ENCODE results near the gene TYMS.
A peak's percentile ranks its signal among the peaks of the same experiment; 100 is the strongest.

The TYMS gene

DNA sequence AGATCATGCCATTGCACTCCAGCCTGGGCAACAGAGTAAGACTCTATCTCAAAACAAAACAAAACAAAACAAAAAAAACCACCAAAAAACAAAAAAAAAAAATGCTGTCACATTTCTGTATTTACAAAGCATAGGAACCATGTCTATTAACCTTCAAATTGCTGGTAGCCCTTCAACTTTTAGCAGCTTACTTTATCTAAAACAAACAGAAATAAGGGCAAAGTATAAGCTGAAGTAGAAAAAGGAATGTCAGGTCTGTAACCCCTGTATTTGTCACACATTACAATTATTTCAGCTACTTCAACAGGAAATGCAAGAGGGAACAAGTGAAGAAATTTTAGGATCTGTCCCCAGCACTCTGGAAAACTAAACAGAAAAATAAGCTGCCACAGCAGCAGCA is 25.4 kb downstream of the TYMS start:
- no peaks in the 10 kb centered on the region for H4K20me1 ChIP-seq (ENCODE audit: insufficient read depth, low read length, poor library complexity, severe bottlenecking)
- peak overlapping the region; percentile 25 for H3K4me2 ChIP-seq (ENCODE audit: low read depth, low read length, poor library complexity, severe bottlenecking)
- H3K9me3 ChIP-seq (ENCODE audit: insufficient read depth, low read depth, low read length), result no peaks in the 10 kb centered on the region
- peak overlapping the region; percentile 61; the same call in 1 of the 2 replicates for H2AFZ ChIP-seq (ENCODE audit: low read length)
- H3K9me2 ChIP-seq (replicated peaks; ENCODE audit: low read depth, low read length), result no peaks in the 10 kb centered on the region
- no peaks in the 10 kb centered on the region for H3K79me2 ChIP-seq (ENCODE audit: insufficient read depth, low read length)
- peaks cover 64% of the 10 kb centered on the region for H3K4me1 ChIP-seq (ENCODE audit: insufficient read depth, low read length, poor library complexity, severe bottlenecking)
- no peak overlapping the region for H3K4me3 ChIP-seq (ENCODE audit: low read length, poor library complexity, severe bottlenecking)
- H3K36me3 ChIP-seq (ENCODE audit: insufficient read depth, low read length), result no peaks in the 10 kb centered on the region
- peak overlapping the region; percentile 58 for H3K9ac ChIP-seq (ENCODE audit: low read depth, low read length, poor library complexity, severe bottlenecking)
- H3K27me3 ChIP-seq (ENCODE audit: insufficient read depth, low read length, poor library complexity, severe bottlenecking), result no peaks in the 10 kb centered on the region
- H3F3A ChIP-seq (ENCODE audit: low read depth), result peaks cover 6% of the 10 kb centered on the region; the same call in 1 of the 2 replicates
- TF ChIP-seq, protein P1, sequence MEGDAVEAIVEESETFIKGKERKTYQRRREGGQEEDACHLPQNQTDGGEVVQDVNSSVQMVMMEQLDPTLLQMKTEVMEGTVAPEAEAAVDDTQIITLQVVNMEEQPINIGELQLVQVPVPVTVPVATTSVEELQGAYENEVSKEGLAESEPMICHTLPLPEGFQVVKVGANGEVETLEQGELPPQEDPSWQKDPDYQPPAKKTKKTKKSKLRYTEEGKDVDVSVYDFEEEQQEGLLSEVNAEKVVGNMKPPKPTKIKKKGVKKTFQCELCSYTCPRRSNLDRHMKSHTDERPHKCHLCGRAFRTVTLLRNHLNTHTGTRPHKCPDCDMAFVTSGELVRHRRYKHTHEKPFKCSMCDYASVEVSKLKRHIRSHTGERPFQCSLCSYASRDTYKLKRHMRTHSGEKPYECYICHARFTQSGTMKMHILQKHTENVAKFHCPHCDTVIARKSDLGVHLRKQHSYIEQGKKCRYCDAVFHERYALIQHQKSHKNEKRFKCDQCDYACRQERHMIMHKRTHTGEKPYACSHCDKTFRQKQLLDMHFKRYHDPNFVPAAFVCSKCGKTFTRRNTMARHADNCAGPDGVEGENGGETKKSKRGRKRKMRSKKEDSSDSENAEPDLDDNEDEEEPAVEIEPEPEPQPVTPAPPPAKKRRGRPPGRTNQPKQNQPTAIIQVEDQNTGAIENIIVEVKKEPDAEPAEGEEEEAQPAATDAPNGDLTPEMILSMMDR (conservative IDR thresholded peaks at IDR 0.05; ENCODE audit: low read length), result no peak
- TF ChIP-seq EZH2phosphoT487 (IDR thresholded peaks at IDR 0.05; ENCODE audit: borderline replicate concordance), result no peak

DNA sequence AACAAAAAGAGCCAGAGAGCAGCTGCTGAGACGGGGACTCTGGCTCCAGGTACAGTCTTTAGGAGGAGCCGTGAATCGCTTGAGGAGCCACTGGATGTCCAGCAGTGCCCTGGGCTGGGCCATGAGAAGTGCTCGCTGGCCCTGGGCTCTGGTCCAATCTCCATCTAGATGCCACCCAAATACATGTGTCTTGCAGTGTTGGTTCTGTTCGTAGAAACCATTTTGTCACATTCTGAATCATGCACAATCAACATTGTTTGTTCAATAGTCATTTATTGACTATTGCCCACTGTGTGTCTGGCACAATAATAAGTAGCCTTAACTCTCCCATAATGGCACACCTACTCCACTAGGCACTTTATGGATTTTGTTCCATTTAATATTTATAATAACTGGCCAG is 26.1 kb downstream of the TYMS start:
- Histone ChIP-seq H3K4me3 (ENCODE audit: low read length, poor library complexity, severe bottlenecking) (no peak overlapping the region), H3K36me3 (ENCODE audit: insufficient read depth, low read length) (no peaks in the 10 kb centered on the region), H3K4me2 (ENCODE audit: low read depth, low read length, poor library complexity, severe bottlenecking) (peak overlapping the region; percentile 25), H4K20me1 (ENCODE audit: insufficient read depth, low read length, poor library complexity, severe bottlenecking) (no peaks in the 10 kb centered on the region), H3K27me3 (ENCODE audit: insufficient read depth, low read length, poor library complexity, severe bottlenecking) (no peaks in the 10 kb centered on the region), H3K9me2 (replicated peaks; ENCODE audit: low read depth, low read length) (no peaks in the 10 kb centered on the region), H3F3A (ENCODE audit: low read depth) (peaks cover 6% of the 10 kb centered on the region; the same call in 1 of the 2 replicates), H2AFZ (ENCODE audit: low read length) (peak overlapping the region; percentile 61), H3K9me3 (ENCODE audit: insufficient read depth, low read depth, low read length) (no peaks in the 10 kb centered on the region), H3K4me1 (ENCODE audit: insufficient read depth, low read length, poor library complexity, severe bottlenecking) (peaks cover 59% of the 10 kb centered on the region), H3K9ac (ENCODE audit: low read depth, low read length, poor library complexity, severe bottlenecking) (peak overlapping the region; percentile 58), H3K79me2 (ENCODE audit: insufficient read depth, low read length) (no peaks in the 10 kb centered on the region)
- TF ChIP-seq, protein P1 (conservative IDR thresholded peaks at IDR 0.05; ENCODE audit: low read length), result no peak
- TF ChIP-seq EZH2phosphoT487 (IDR thresholded peaks at IDR 0.05; ENCODE audit: borderline replicate concordance), result no peak

DNA sequence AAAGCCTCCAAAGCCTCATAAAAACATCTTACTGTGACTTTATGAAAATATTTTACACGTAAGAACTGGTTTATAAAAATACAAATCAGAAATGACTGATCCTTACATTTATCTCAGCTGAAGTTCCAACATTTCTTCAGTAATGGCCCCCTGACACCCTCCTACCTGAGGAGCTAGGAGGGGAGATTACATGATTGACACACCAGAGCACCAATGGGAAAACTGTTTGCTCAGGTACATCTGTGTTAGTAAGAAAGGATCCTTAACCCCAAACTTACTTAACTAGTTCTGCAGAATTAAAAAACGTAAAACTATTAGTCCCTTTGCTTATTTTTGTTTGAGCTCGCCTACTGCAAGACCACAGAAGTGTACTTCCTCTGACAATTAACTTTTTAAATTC is 28.0 kb downstream of the TYMS start:
- Histone ChIP-seq H3K9me2 (replicated peaks; ENCODE audit: low read depth, low read length) (no peaks in the 10 kb centered on the region), H3F3A (ENCODE audit: low read depth) (peaks cover 6% of the 10 kb centered on the region; the same call in 1 of the 2 replicates), H3K79me2 (ENCODE audit: insufficient read depth, low read length) (no peaks in the 10 kb centered on the region), H3K9me3 (ENCODE audit: insufficient read depth, low read depth, low read length) (no peaks in the 10 kb centered on the region), H4K20me1 (ENCODE audit: insufficient read depth, low read length, poor library complexity, severe bottlenecking) (no peaks in the 10 kb centered on the region), H3K36me3 (ENCODE audit: insufficient read depth, low read length) (no peaks in the 10 kb centered on the region), H3K4me1 (ENCODE audit: insufficient read depth, low read length, poor library complexity, severe bottlenecking) (peaks cover 60% of the 10 kb centered on the region), H3K27me3 (ENCODE audit: insufficient read depth, low read length, poor library complexity, severe bottlenecking) (no peaks in the 10 kb centered on the region), H3K4me3 (ENCODE audit: low read length, poor library complexity, severe bottlenecking) (no peak overlapping the region), H3K4me2 (ENCODE audit: low read depth, low read length, poor library complexity, severe bottlenecking) (no peak overlapping the region), H3K9ac (ENCODE audit: low read depth, low read length, poor library complexity, severe bottlenecking) (no peak overlapping the region), H2AFZ (ENCODE audit: low read length) (no peak overlapping the region)
- no peak for TF ChIP-seq EZH2phosphoT487 (IDR thresholded peaks at IDR 0.05; ENCODE audit: borderline replicate concordance)
- TF ChIP-seq, protein P1 (conservative IDR thresholded peaks at IDR 0.05; ENCODE audit: low read length), result no peak

Measured in Loucy (cell line).